H1 (cell line): ENCODE measurements around the gene ASAP2. TPM values are rescaled to one million over a fixed set of nuclear protein-coding genes. Genes with fewer than 3 reads are reported as not detected.

ENCODE experiments used
- CTCF ChIA-PET: fragments of 300-600 bp; sonication (Branson Sonifier 250); formaldehyde crosslinking; loops from one replicate; lab custom pipeline; 2021; ENCODE audit not compliant: partially characterized antibody; lab: Charles Lee
- POLR2A ChIA-PET: fragments of 300-600 bp; sonication (Branson Sonifier 250); formaldehyde crosslinking; loops from one replicate; lab custom pipeline; 2021; ENCODE audit warnings: inconsistent platforms; ENCODE audit not compliant: partially characterized antibody; lab: Charles Lee
- DNase-seq, 2 experiments: peaks; one replicate each; pipeline versions ENCODE4 v3.0.0 to v3.0.0-alpha.2; 2010 to 2022; ENCODE audit warnings: low spot score in 2 of 2, low read depth in 1 of 2, mixed read lengths in 1 of 2
- FAIRE-seq: peaks from 2 replicates; lab custom pipeline; 2011; peaks lifted over from hg19 to GRCh38; lab: Jason Lieb, UNC
- H2AFZ ChIP-seq: 2 replicates; pipeline ENCODE4 v1.8.1; 2012; ENCODE audit warnings: low read length, inconsistent platforms
- H2AK5ac ChIP-seq: 2 replicates; pipeline ENCODE4 v1.6.1; 2013; ENCODE audit warnings: low read depth, low read length
- H2BK120ac ChIP-seq: replicated peaks from 2 replicates; pipeline ENCODE3; 2013; ENCODE audit warnings: low read depth, low read length, inconsistent platforms
- H2BK12ac ChIP-seq: 2 replicates; pipeline ENCODE4 v1.6.1; 2013; ENCODE audit warnings: low read depth, low read length
- H2BK15ac ChIP-seq: 2 replicates; pipeline ENCODE4 v1.6.1; 2013; ENCODE audit warnings: low read length
- H2BK20ac ChIP-seq: 2 replicates; pipeline ENCODE4 v1.6.1; 2013; ENCODE audit warnings: low read length
- H2BK5ac ChIP-seq: 2 replicates; pipeline ENCODE4 v1.6.1; 2013; ENCODE audit warnings: low read depth, low read length
- H3K14ac ChIP-seq: 2 replicates; pipeline ENCODE4 v1.6.1; 2013; ENCODE audit warnings: inconsistent platforms; ENCODE audit not compliant: insufficient read length
- H3K18ac ChIP-seq: 2 replicates; pipeline ENCODE4 v1.6.1; 2013; ENCODE audit warnings: low read length; ENCODE audit errors: extremely low read depth
- H3K23ac ChIP-seq: 2 replicates; pipeline ENCODE4 v1.6.1; 2013; ENCODE audit warnings: inconsistent platforms; ENCODE audit not compliant: insufficient read length
- H3K23me2 ChIP-seq: 2 replicates; pipeline ENCODE4 v1.6.1; 2013; ENCODE audit warnings: low read depth, low read length
- H3K27ac ChIP-seq: 2 replicates; pipeline ENCODE4 v1.6.1; 2011; ENCODE audit warnings: low read depth, low read length, inconsistent platforms
- H3K27me3 ChIP-seq, 4 experiments: replicated peaks in 1 of 4; 1 replicate in 1 of 4; 2 replicates in 3 of 4; pipeline versions ENCODE4 v1.6.1 to v1.8.1; 2011 to 2013; ENCODE audit warnings: low read length in 3 of 4, mild to moderate bottlenecking in 3 of 4, inconsistent platforms in 2 of 4, mixed read lengths in 2 of 4, moderate library complexity in 1 of 4; ENCODE audit not compliant: control insufficient read depth in 3 of 4, insufficient read depth in 3 of 4; ENCODE audit errors: extremely low read depth in 1 of 4
- H3K36me3 ChIP-seq, 4 experiments: 2 replicates each; pipeline versions ENCODE4 v1.6.1 to v1.8.1; 2011 to 2013; ENCODE audit warnings: mild to moderate bottlenecking in 4 of 4, low read length in 3 of 4, moderate library complexity in 2 of 4, control low read depth in 1 of 4, inconsistent platforms in 1 of 4; ENCODE audit not compliant: insufficient read depth in 4 of 4, control insufficient read depth in 2 of 4
- H3K4ac ChIP-seq: replicated peaks from 2 replicates; pipeline ENCODE3; 2013; ENCODE audit warnings: low read length, low read depth, mixed read lengths, inconsistent platforms; ENCODE audit not compliant: insufficient read length
- H3K4me1 ChIP-seq, 4 experiments: replicated peaks in 1 of 4; 1 replicate in 1 of 4; 2 replicates in 3 of 4; pipeline versions ENCODE4 v1.6.1 to v1.8.1; 2011 to 2013; ENCODE audit warnings: low read length in 3 of 4, inconsistent platforms in 2 of 4, mixed read lengths in 1 of 4; ENCODE audit not compliant: insufficient read depth in 4 of 4, control insufficient read depth in 3 of 4
- H3K4me2 ChIP-seq, 2 experiments: 2 replicates each; pipeline versions ENCODE4 v1.6.1 to v1.8.1; 2011 to 2013; ENCODE audit warnings: low read depth in 2 of 2, low read length in 2 of 2, control low read depth in 1 of 2, inconsistent platforms in 1 of 2, mild to moderate bottlenecking in 1 of 2; ENCODE audit not compliant: insufficient read depth in 1 of 2
- H3K4me3 ChIP-seq, 4 experiments: fragments of 200-600, 300-600 bp in 1 of 4; sonication (generic), shearing (Covaris generic), sonication (Bioruptor Twin) in 1 of 4; 2 replicates each; pipeline versions ENCODE4 v1.5.1 to v1.8.1; 2011 to 2016; ENCODE audit warnings: low read length in 4 of 4, low read depth in 3 of 4, control low read depth in 2 of 4, inconsistent platforms in 2 of 4, mild to moderate bottlenecking in 2 of 4, mixed read lengths in 1 of 4, moderate library complexity in 1 of 4; ENCODE audit not compliant: insufficient read depth in 2 of 4; ENCODE audit errors: extremely low read depth in 1 of 4
- H3K56ac ChIP-seq: replicated peaks from 2 replicates; pipeline ENCODE3; 2013; ENCODE audit warnings: low read depth, mild to moderate bottlenecking, mixed read lengths, low read length, inconsistent platforms; ENCODE audit not compliant: insufficient read length
- H3K79me1 ChIP-seq: 2 replicates; pipeline ENCODE4 v1.6.1; 2013; ENCODE audit warnings: low read depth, low read length, control low read depth
- H3K79me2 ChIP-seq, 2 experiments: 2 replicates each; pipeline versions ENCODE4 v1.6.1 to v1.8.1; 2012 to 2013; ENCODE audit warnings: low read length in 2 of 2, mild to moderate bottlenecking in 2 of 2, inconsistent platforms in 1 of 2; ENCODE audit not compliant: insufficient read depth in 2 of 2, control insufficient read depth in 1 of 2
- H3K9ac ChIP-seq, 4 experiments: replicated peaks in 1 of 4; 1 replicate in 1 of 4; 2 replicates in 3 of 4; pipeline versions ENCODE4 v1.6.1 to v1.8.1; 2011 to 2013; ENCODE audit warnings: low read depth in 3 of 4, low read length in 3 of 4, control low read depth in 2 of 4, mild to moderate bottlenecking in 2 of 4, moderate library complexity in 2 of 4, inconsistent platforms in 1 of 4; ENCODE audit errors: extremely low read depth in 1 of 4
- H3K9me3 ChIP-seq, 2 experiments: 2 replicates each; pipeline versions ENCODE4 v1.6.1 to v1.8.1; 2012 to 2013; ENCODE audit warnings: mild to moderate bottlenecking in 2 of 2, moderate library complexity in 2 of 2, control low read depth in 1 of 2, inconsistent platforms in 1 of 2, low read depth in 1 of 2, low read length in 1 of 2, mixed read lengths in 1 of 2; ENCODE audit not compliant: insufficient read depth in 2 of 2
- H4K20me1 ChIP-seq, 2 experiments: replicated peaks in 1 of 2; 2 replicates each; pipeline versions ENCODE3 to v1.8.1; 2011 to 2013; ENCODE audit warnings: inconsistent platforms in 2 of 2, low read length in 2 of 2, mild to moderate bottlenecking in 1 of 2; ENCODE audit not compliant: insufficient read depth in 2 of 2, control insufficient read depth in 1 of 2
- H4K5ac ChIP-seq: 2 replicates; pipeline ENCODE4 v1.6.1; 2013; ENCODE audit warnings: low read length, low read depth, mixed read lengths, inconsistent platforms; ENCODE audit not compliant: insufficient read length
- H4K8ac ChIP-seq: 2 replicates; pipeline ENCODE4 v1.8.0; 2013; ENCODE audit warnings: mild to moderate bottlenecking, moderate library complexity, low read length, inconsistent platforms; ENCODE audit not compliant: insufficient read depth; ENCODE audit errors: extremely low read depth
- H4K91ac ChIP-seq: replicated peaks from 2 replicates; pipeline ENCODE3; 2013; ENCODE audit warnings: low read length, mixed read lengths, inconsistent platforms; ENCODE audit not compliant: insufficient read length
- CEBPB ChIP-seq: IDR thresholded peaks from 2 replicates; pipeline ENCODE4 v1.6.1; 2012; ENCODE audit warnings: low read depth, low read length
- CTBP2 ChIP-seq: IDR thresholded peaks from 2 replicates; pipeline ENCODE4 v1.7.0; 2011; ENCODE audit warnings: borderline replicate concordance, mild to moderate bottlenecking, moderate library complexity, mixed read lengths, low read length; ENCODE audit not compliant: insufficient read depth, insufficient read length
- FOSL1 ChIP-seq: IDR thresholded peaks from 2 replicates; pipeline ENCODE4 v1.6.1; 2011; ENCODE audit warnings: mild to moderate bottlenecking, low read depth, low read length, moderate library complexity; ENCODE audit not compliant: insufficient read depth
- HDAC6 ChIP-seq: IDR thresholded peaks from one replicate; pipeline ENCODE4 v1.7.1; 2012; ENCODE audit warnings: low read depth, mild to moderate bottlenecking, inconsistent platforms, low read length, moderate library complexity
- KDM5A ChIP-seq: fragments of 200-600 bp; IDR thresholded peaks from 2 replicates; pipeline ENCODE4 v1.7.1; 2012; ENCODE audit warnings: mild to moderate bottlenecking, low read length, inconsistent platforms, mixed read lengths
- MAX ChIP-seq: IDR thresholded peaks from 2 replicates; pipeline ENCODE4 v1.6.1; 2012; ENCODE audit warnings: inconsistent platforms
- POLR2A ChIP-seq, 2 experiments: IDR thresholded peaks; 1 replicate in 1 of 2; 2 replicates in 1 of 2; pipeline ENCODE4 v1.6.1; 2011; ENCODE audit warnings: low read depth in 2 of 2, low read length in 2 of 2, mild to moderate bottlenecking in 2 of 2; ENCODE audit errors: control extremely low read depth in 1 of 2
- RNF2 ChIP-seq: fragments of 200-900, 300-1000 bp; sonication (generic); IDR thresholded peaks from 2 replicates; pipeline ENCODE4 v1.7.1; 2016; ENCODE audit warnings: borderline replicate concordance, low read depth, mild to moderate bottlenecking, antibody characterized with exemption, low read length; ENCODE audit not compliant: poor library complexity, severe bottlenecking; ENCODE audit errors: missing control alignments
- SP4 ChIP-seq: IDR thresholded peaks from 2 replicates; pipeline ENCODE4 v1.6.1; 2012; ENCODE audit warnings: low read length, inconsistent platforms
- SRF ChIP-seq: IDR thresholded peaks from 2 replicates; pipeline ENCODE4 v1.6.1; 2011; ENCODE audit warnings: mild to moderate bottlenecking, low read depth, low read length, moderate library complexity
- TAF1 ChIP-seq: IDR thresholded peaks from 2 replicates; pipeline ENCODE4 v1.6.1; 2011; ENCODE audit warnings: mild to moderate bottlenecking, low read depth, low read length
- WGBS, 2 experiments: shearing (Covaris generic) in 1 of 2; methylation state at CpG; one replicate each; pipeline versions ENCODE4 v1.1.6 to v1.1.7; 2013 to 2015; ENCODE audit warnings: low lambda C conversion rate in 2 of 2, mixed read lengths in 2 of 2, inconsistent platforms in 1 of 2, low coverage in 1 of 2, missing lambda C conversion rate in 1 of 2; ENCODE audit not compliant: insufficient replicate concordance in 2 of 2, insufficient coverage in 1 of 2, insufficient read length in 1 of 2; ENCODE audit errors: extremely low coverage in 1 of 2, missing lambda C conversion rate in 1 of 2; 5-methylcytosine and 5-hydroxymethylcytosine counted together
- polyA plus RNA-seq, 7 experiments: library from polyadenylated mRNA; depleted of rRNA in 3 of 7; stranded (reverse) in 5 of 7; unstranded in 2 of 7; fragments of >200 nt in 5 of 7; fragments of 200-250 nt in 2 of 7; gene quantifications; 1 replicate in 5 of 7; 2 replicates in 1 of 7; 4 replicates in 1 of 7; pipeline versions ENCODE4 v1.2.1 to v1.2.3, GENCODE V29; 2011 to 2013; ENCODE audit warnings: missing spikeins in 2 of 7, mixed read lengths in 2 of 7
- total RNA-seq: library from RNA; stranded (reverse); fragmentation: NEBNext Ultra II Directional; extraction: Animal tissue kit (Norgen Biotek cat#: 25700); gene quantifications from 2 replicates; pipeline ENCODE4 v1.2.1, GENCODE V29; 2021

Gene ASAP2
- total and polyA plus RNA-seq, 2 of the 8 experiments (the other 6 are each of a cell fraction or from before 2014, with no cell fraction given) = 10.2 to 18.7 TPM

GRCh38 chr2:9380702-9381628 is 174.4 kb downstream of the ASAP2 start:
- Histone ChIP-seq H2BK20ac (no peak overlapping the region), H3K56ac (no peak overlapping the region), H4K91ac (no peak overlapping the region), H2BK12ac (no peak overlapping the region), H3K4me2 (no peak overlapping the region), H3K4me1 (peaks cover 0 to 9% (median 4%) of the 10 kb centered on the region in 4 experiments; a peak in 4 of 7 replicates), H3K9ac (no peak overlapping the region), H3K79me1 (no peaks in the 10 kb centered on the region), H2AFZ (no peak overlapping the region), H3K23ac (no peak overlapping the region), H3K27ac (no peak overlapping the region), H3K36me3 (peaks cover 0 to 6% (median 2%) of the 10 kb centered on the region in 4 experiments; a peak in 2 of 8 replicates), H4K20me1 (no peaks in the 10 kb centered on the region), H2BK120ac (no peak overlapping the region), H2AK5ac (no peak overlapping the region), H4K8ac (0 out of 2 replicates have a peak overlapping the region, but pooled peaks have one; percentile 15), H3K18ac (no peak overlapping the region), H3K9me3 (no peaks in the 10 kb centered on the region), H4K5ac (no peak overlapping the region), H3K23me2 (no peaks in the 10 kb centered on the region), H3K4ac (no peak overlapping the region), H3K27me3 (no peaks in the 10 kb centered on the region), H3K79me2 (no peaks in the 10 kb centered on the region), H3K14ac (no peak overlapping the region), H2BK5ac (no peak overlapping the region; the same call in 1 of the 2 replicates), H3K4me3 (no peak overlapping the region), H2BK15ac (no peak overlapping the region)
- no peak for DNase-seq
- FAIRE-seq = no peak
- WGBS, 2 experiments = 91% methylated on average over 18 of the region's 18 CpGs; no CpG with 5 or more reads in 1 of the 2 experiments
- TF ChIP-seq POLR2A (IDR thresholded peaks at IDR 0.05; ENCODE audit: control extremely low read depth in 1 of 2, low read depth in 2 of 2, low read length in 2 of 2) = no peak
- no peak for TF ChIP-seq KDM5A
- TF ChIP-seq CEBPB = no peak
- TF ChIP-seq CTBP2 = no peak
- TF ChIP-seq FOSL1 = no peak
- no peak for TF ChIP-seq TAF1
- no peak for TF ChIP-seq HDAC6
- TF ChIP-seq SRF = no peak
- no peak for TF ChIP-seq RNF2
- no peak for TF ChIP-seq SP4
- TF ChIP-seq MAX = no peak
- POLR2A ChIA-PET = interaction anchor here (1.7 kb wide), 1 partner anchor 42 kb away, joined by 4 read pairs; the partner anchor contains the start of gene ITGB1BP1
- CTCF ChIA-PET = interaction anchor here (0.6 to 2.1 kb wide), 4 partner anchors 10 to 478 kb away, joined by 3 to 8 read pairs (median 5); no protein-coding TSS in a partner anchor
